Bone marrow (tissue), 2 donors: ENCODE data around the gene S100Z.
"Not testable (repeated sequence)": the region's sequence is repeated elsewhere in the genome, so short reads cannot be mapped to it uniquely, and the experiment has no call there.

Experiments used
- DNase-seq, 2 donors: peaks; one replicate each; lab custom pipeline; 2025; lab: John Stamatoyannopoulos, UW

S100Z gene

DNA sequence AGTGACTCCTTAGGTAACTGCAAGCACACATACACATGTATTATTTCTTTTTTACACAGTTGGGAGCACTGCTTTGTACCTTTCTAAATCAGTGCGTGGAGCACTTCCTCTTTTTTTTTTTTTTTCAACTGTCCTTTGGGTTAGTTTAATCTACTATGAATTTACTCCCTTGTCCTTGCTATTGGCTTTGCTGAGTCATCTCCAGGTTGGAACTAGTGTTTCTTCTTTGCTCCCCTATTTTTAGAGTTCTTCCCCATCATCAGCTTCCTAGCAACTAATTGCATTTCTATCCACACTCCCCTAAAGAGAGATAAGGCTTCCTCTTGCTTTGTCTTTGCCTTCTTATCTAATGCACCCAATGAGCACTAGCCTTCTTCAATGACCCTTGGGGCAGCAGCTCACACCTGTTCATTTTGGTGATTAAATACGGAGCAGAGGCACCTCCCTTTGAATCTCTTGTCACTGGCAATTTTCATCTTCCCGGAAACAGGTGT, 24.3 kb downstream of the S100Z start:
- peak in 1 of 2 donors; percentile 63 for DNase-seq

DNA sequence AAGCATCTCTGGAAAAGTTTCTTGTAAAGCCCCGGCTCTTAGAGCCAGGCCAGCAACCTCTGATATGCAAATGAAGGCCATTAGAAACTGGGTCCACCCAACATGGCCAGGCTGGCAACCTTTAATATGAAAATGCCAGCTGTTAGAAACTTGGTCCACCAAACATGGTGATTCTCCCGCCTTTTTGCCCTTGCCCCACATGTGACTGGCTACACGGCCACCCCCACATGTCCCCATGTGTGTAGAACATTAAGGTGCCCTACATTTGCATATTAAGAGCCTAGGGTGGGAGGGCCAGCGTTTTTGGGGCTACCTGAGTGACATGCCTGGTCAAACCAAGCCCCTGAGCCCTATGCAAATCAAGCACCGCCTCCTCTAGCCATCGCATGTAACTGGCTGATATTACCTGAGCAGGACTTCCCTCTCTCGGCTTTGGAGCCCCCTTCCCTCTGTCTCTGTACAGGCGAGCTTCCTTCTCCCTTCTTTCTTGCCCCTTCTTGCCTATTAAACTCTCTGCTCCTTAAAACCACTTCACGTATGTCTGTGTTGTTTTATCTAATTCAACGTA, 39.0 kb downstream of the S100Z start:
- no peak for DNase-seq

DNA sequence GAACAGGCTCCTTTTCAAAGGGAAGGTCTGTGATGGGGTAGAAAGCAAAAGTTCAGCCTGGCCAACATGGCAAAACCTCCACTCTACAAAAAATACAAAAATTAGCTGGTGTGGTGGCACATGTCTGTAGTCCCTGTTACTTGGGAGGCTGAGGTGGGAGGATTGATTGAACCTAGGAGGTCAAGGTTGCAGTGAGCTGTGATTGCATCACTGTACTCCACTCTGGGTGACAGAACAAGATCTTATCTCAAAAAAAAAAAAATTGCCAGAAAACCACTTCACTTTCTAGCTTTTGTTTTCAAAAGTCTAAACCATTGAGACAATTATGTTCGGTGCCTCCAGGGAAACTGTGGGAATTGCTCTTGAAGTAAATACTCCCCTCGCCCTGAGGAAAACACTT, 43.5 kb downstream of the S100Z start:
- no peak for DNase-seq

DNA sequence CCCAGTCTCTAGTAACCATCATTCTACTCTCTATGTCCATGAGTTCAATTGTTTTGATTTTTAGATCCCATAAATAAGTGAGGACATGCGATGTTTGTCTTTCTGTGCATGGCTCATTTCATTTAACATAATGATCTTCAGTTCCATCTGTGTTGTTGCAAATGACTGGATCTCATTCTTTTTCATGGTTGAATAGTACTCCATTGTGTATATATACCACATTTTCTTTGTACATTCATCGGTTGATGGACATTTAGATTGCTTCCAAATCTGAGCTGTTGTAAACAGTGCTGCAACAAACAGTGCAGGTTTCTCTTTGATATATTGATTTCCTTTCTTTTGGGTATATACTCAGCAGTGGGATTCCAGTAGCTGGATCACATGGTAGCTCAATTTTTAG, 46.4 kb downstream of the S100Z start:
- DNase-seq, result no peak

DNA sequence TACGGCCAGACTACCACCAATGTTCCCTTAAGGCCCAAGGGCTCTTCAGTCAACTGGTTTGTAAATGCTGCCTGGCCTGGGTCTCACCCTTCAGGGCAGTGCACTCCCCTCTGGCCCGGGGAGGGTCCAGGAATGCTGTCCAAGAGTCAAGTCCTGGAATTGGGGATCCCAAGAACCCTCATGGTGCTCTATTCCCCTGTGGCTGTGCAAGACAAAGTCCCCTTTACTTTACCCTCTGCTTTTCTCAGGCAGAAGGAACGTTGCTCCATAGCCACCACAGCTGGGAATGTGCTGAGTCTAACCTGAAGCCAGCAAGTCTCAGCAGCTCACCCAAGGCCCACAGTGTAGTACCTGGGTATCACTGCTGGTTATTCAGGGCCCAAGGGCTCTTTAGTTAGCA, 51.7 kb downstream of the S100Z start:
- DNase-seq, result no peak

DNA sequence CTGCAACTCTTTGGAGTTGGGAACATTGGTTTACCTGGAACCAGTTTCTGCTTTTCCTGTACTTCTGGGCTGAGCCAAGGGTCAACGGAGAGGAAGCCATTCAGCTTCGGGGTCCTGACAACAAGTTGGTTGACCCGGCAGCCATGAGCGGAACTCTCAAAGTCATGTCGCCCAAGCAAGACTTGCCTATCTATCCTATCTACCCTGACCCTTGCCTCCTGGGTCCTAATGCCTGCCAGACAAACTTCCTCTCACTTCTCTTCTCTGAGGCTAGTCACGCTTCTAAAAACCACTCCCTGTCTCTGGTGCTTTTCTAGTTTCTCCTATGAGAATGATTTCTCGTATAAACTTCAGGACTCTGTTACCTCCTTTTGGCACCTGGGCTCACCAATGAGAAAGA, 58.4 kb downstream of the S100Z start:
- DNase-seq, result no peak

DNA sequence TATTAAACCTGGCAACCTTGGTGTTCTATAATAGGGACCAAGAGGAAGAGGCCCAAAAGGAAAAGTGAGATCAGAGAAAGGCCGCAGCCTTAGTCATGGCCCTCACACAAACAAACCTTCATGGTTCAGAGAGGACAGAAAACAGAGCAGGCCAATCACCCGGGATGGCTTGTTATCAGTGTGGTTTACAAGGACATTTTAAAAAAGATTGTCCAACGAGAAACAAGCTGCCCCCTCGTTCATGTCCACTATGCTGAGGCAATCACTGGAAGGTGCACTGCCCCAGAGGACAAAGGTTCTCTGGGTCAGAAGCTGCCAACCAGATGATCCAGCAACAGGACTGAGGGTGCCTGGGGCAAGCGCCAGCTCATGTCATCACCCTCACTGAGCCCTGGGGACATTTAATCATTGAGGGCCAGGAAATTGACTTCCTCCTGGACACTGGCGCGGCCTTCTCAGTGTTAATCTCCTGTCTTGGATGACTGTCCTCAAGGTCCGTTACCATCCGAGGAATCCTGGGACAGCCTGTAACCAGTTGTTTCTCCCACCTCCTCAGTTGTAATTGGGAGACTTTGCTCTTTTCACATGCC, 60.6 kb downstream of the S100Z start:
- not testable (repeated sequence) for DNase-seq

DNA sequence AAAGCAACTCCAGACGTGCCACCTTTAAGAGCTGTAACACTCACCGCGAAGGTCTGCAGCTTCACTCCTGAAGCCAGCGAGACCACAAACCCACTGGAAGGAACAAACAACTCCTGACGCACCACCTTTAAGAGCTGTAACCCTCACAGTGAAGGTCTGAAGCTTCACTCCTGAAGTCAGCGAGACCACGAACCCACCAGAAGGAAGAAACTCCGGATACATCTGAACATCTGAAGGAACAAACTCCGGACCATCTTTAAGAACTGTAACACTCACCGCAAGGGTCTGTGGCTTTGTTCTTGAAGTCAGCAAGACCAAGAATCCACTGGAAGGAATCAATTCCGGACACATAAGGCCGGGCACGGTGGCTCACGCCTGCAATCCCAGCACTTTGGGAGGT, 64.9 kb downstream of the S100Z start:
- DNase-seq, result not testable (repeated sequence)

DNA sequence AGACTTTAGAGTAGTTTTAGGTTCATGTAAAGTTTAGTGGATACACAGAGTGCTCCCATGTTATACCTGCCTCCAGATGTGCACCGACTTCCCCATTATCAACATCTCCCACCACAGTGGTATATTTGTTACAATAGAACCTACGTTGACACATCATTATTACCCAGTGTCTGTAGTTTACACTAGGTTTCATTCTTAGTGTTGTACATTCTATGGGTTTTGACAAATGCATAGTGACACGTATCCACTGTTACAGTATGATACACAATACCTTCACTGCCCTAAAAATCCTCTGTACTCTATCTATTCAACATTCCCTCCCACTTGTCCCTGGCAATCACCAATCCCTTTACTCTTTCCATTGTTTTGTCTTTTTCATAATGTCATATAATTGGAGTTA, 68.7 kb downstream of the S100Z start:
- DNase-seq, result no peak

DNA sequence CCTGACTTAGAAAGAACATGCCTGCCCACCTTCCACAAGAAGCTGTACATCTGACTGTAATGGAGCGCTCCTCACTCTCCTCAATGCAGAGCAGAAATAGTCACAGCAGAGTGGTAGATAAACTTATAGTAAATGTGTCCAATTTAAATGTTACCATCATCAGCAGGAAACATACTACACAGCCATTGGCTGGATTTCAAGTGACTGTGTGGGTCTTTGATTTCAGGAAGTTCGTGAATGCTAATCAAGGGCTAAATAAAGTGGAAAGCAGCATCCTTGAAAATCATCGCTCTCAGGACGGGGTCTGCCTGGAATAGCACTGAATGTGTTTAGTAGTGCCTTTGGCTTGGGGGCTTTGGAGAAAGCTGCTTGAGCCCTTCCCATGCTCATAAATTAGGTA, 70.7 kb downstream of the S100Z start:
- DNase-seq, result no peak

DNA sequence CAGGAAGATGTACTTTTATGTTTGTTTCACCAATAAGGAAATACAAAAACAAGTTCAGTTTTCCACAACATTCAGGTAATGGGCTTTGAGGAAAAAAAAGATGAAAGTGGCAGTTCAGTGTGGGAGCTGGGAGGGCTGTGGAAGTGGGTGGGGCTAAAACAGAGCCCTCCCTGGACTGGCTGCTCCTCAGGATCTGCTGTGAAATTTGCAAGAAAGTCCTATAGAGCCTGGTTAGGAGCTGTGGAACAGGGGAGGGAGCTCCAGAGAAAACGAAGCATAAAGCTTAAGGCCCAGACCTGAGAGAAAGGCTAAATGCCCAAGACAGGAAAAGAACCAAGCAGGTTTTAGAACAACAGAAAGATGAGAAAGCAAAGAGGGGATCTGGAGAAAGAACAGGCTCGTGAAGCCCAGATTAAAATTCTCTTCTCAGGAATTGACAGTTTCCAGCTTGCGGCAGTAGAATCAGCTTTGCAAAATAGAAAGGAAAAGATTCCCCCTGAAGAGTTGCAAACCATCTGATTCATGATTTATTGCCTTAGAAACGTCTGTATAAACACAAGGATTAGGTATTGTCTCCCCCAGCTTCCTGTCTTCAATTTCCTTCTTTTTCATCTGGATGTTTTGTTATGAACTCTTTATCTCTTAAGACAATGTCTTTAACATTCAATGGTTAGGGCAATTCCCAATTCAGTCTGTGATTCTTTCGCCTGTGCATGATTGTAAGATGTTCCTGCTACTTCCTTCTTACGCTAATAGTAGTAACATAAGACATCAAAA, 76.7 kb downstream of the S100Z start:
- DNase-seq, result peak in 1 of 2 donors; percentile 71

DNA sequence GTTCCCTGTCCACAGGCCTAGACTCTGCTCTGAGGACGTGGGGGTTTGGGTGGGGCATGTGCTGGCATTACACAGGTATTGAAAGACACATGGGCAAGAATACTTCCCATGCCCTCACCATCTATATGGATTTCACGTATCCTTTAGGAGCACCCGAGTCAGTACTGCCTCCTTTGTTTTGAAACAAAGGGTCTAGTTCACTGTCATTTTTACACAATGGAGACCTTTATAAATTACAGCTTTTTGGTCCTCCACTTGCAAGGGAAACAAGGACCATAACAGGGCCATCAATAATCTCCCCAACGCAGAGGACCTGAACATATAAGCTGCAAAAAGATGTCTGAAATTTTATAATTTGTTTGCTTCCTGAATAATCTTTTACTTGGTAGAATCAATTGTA, 78.1 kb downstream of the S100Z start:
- DNase-seq, result no peak

DNA sequence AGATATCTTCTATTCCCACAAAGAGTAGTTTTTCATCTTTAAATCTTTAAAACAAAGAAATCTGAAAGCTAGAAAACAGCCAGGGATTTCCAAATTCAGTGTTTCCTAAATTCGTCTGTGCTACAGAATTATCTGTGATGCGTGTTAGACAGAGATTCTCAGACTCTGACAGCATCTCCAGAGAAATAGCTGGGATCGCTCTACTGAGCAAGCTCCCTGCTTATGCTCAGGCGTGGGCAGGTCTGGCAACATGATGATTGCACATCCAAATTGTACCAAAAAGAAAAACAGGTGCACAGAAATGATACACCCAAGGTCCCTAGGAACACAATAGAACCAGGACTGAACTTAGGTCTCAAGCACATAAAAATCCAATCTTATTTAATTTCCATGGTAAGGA, 80.3 kb downstream of the S100Z start:
- DNase-seq, result no peak

DNA sequence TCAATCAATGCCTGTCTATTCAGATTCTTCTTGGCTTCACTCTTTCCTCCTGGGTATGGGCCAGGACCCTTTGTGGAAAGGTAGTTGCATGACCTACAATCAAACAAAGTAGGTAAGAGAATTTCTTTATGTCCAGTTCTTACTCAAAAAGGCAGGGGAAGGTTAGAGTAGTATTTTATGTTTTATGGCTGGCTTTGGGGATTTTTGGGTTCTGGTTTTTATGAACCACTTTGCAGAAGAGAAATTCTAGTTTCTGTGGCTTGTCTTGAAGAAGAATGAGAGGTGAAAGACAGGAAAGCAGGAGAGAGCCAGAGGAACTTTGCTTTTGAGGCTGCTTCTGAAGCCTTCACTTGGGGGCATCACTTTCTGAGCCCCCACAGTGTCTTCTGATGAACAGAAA, 88.4 kb downstream of the S100Z start:
- DNase-seq, result no peak

DNA sequence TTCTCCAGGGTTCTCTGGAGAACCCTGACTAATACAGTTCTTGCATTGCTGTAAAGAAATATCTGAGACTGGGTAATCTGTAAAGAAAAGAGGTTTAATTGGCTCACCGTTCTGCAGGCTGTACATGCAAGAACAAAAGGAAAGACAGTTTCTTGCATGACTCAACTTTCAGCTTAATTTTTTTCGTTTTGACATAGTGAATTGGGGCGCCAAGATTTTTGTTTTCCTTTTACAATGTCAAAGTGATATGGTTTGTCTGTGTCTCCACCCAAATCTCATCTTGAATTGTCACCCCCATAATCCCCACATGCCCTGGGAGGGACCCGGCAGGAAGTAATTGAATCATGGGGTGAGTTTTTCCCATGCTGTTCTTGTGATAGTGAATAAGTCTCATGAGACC, 91.2 kb downstream of the S100Z start:
- no peak for DNase-seq

DNA sequence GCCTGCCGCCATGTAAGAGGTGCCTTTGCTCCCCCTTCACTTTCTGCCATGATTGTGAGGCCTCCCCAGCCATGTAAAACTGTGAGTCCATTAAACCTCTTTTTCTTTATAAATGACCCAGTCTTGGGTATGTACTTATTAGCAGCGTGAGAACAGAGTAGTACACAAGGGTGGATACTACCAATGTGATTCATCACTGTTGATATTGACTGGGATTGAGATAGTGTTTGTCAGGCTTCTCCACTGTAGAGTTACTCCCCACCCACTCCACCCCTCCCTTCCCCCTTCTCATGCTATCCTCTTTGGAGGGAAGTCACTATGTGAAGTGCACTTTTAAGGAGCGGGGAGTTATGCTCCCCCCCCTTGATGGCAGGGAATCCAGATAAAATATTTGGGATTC, 91.6 kb downstream of the S100Z start:
- no peak for DNase-seq

DNA sequence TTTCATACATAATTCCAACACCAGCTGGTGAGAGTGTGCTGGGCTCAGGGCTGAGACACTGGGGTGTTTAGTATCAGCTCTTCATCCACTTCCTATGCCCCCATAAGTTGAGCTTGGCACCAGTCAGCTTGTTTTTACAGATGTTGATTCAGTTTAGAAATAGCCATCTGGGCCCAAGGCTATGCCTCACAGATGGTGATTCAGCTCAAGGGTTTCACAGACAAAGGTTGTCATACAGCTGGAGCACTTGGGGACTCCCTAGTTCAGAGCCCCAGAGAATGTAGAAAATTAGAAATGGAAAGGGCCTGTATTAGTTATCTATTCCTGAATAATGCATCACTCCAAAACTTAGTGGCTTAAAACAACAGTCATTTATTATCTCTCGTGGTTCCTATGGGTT, 92.8 kb downstream of the S100Z start:
- no peak for DNase-seq

DNA sequence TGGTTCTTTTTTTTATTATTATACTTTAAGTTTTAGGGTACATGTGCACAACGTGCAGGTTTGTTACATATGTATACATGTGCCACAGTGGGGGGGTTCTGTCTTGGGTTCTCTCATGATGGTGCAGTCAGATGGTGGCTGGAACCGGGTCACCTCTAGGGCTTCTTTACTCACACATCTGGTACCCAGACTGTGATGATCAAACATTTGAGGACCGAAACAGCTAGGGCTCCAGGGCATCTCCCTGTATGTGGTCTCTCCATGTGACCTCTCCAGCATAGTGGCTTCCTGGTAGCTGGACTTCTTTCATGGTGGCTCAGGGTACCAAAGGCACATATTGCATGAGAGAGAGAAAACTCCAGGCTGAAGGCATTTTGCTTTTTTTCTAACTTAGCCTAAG, 93.2 kb downstream of the S100Z start:
- DNase-seq, result no peak

DNA sequence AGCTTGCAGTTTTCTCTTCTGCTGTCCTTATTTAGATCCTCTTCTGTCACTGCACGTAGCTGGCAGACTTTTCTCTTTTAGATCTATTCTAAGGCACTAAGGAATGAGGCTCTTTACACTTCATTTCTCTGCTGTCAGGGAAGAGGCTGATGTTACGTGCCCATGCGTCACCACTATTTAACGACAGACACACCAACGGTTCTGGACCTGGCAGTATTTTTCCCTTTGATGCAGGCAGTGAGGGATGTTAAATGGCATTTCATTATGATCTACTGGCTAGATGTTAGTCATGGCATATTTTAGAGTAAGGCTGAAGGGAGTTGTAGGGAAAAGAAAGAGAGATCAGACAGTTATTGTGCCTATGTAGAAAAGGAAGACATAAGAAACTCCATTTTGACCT, 94.8 kb downstream of the S100Z start:
- no peak for DNase-seq

DNA sequence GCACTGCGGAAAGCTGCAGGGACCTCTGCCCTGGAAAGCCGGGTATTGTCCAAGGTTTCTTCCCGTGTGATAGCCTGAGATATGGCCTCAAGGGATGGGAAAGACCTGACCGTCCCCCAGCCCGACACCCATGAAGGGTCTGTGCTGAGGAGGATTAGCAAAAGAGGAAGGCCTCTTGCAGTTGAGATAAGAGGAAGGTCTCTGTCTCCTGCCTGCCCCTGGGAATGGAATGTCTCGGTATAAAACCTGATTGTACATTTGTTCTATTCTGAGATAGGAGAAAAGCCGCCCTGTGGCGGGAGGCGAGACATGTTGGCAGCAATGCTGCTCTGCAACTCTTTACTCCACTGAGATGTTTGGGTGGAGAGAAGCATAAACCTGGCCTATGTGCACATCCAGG, 95.4 kb downstream of the S100Z start:
- DNase-seq, result not testable (repeated sequence)

DNA sequence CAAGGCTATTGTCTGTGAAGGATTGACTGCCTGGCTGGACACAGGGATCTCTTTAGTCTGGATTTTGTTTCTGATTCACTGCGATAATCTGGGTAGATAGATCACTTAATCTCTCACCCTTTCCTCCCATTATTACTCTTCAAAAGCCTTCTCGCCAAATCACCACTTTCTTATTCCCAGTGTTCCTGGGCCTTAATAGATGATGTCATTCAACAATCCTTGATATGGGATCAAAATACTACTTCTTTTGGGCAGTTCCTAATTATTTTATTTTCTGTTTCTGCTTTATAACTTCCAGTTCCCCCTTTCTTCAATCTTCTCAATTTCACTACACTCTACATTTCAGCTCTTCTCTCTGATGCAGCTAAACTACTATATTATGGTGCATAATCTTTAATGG, 96.3 kb downstream of the S100Z start:
- no peak for DNase-seq

DNA sequence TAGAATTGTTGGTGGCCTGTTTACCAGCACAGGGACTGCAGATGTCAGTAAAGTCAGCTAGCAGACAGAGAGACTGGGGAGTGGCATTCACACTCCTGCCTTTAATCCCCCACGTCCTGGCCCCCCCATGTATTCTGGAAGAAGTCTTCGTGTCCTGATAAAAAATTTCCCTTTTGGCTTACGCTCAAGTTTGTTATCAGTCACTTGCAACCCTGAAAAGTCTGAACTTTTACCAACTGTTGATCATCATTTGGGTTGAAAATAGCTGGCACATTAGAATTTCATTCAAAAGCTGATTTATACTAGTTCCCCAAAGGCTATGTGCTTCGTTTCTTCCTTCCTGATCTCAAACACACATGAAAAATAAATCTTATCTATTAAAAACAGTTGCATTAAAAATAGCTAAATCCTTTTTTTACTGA, 97.3 kb downstream of the S100Z start:
- DNase-seq, result no peak

DNA sequence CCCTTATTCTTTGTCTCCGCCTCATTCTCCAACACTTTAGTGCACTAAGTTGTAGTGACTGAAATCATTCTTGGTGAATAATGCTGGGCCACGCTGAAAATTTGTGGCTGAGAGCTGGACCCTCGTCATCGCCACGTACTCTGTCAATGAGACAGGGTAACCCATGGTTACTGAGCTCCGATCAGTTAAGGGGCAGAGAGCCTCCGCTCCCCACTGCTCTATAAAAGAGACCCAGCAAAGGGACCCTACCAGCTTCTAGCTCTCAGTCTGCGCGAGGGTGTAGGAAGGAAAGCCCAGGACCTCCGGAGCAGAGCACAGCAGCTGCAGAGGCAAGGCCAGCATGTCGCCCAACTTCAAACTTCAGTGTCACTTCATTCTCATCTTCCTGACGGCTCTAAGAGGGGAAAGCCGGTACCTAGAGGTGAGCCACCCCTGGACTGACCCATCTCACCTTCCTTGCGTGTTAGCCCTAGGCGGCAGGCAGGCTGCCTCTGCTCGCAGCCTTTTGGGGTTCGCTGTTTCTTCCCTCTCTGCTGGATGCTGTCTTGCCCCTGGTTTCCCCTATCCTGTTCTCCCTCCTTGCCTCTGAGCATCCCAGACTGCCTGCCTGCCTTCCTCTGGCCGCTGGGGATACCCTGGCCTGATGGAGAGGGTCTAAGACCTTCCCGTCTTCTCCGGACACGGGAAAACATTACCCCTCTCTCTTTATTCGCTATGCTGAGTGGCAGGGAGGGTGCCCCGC, 103.2 kb downstream of the S100Z start, which contains the start of gene CRHBP:
CRHBP (plus strand) TSS at position 251 of the 742 bp plus-strand sequence; CDS start at position 341, 90 bp downstream.
- no peak for DNase-seq
